GM23248 (cell line): ENCODE measurements around the gene SCRG1.

ENCODE experiments used
- EZH2 ChIP-seq: fragments of 200-600 bp; sonication (generic); IDR thresholded peaks from 2 replicates; pipeline ENCODE4 v1.6.1; 2018; ENCODE audit warnings: antibody characterized with exemption, mild to moderate bottlenecking; ENCODE audit not compliant: insufficient read depth, poor library complexity, severe bottlenecking
- EZH2phosphoT487 ChIP-seq: fragments of 200-600 bp; sonication (generic); IDR thresholded peaks from 2 replicates; pipeline ENCODE4 v1.6.1; 2018; ENCODE audit warnings: antibody characterized with exemption, moderate library complexity, mild to moderate bottlenecking, low read depth; ENCODE audit not compliant: insufficient read depth

DNA sequence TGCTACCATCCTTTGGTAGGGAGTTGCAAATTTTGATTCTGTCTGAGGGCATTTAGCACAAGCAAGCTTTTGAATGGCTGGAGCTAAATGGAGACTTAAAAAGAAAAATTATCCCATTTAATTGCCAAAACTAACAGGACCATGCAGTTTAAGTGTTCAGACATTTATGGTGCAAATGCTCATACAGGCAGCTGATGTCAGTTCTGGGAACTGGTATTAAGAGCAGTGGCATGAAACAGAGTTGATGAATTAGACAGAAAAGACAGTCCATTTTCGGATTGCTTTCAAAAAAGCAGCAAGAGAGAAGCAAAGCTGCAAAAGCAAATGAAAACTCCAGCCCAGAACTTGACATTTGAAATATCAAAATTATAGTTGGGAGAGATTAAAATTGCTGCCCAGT is 1.3 kb downstream of the SCRG1 start:
- TF ChIP-seq EZH2: no peak
- no peak for TF ChIP-seq EZH2phosphoT487
